Activated naive CD8-positive, alpha-beta T cell treated with anti-CD3 and anti-CD28 coated beads, Interleukin-2, amount 50 U/mL, for 16 hours (primary cell): ENCODE measurements around the gene FAM161A.

Experiments
- DNase-seq: peaks from one replicate; pipeline ENCODE4 v3.0.0-alpha.2; 2020; ENCODE audit warnings: low read depth, low spot score

FAM161A gene

DNA sequence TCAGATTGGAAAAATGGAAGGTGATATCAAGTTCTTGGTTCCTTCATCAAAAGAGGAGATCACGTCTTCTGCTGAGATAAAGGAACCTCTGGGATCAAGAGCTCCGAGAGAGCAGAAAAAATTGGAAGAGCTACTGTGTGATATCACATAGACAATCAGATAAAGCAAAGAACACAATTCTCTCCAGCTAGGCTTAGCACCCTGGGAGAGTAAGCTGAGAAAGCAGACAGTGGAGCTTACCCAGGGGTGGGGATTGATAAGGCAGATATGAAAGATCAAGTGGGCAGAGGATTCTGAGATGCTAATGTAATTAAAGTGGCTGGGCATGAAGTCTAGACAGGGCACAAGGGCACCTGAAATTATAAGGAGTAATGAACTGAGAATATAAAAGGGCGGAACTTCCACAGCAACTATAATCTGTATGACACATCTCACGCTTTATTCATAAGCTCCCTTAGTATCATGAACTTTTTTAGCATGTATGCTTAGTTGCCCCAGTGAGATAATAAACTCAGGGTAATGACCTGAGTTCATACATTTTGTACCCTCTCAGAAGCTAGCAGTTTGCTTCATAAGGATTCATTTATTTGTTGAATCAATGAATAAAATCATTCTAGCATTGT lies 65.8 kb downstream of the FAM161A start:
- DNase-seq = no peak

DNA sequence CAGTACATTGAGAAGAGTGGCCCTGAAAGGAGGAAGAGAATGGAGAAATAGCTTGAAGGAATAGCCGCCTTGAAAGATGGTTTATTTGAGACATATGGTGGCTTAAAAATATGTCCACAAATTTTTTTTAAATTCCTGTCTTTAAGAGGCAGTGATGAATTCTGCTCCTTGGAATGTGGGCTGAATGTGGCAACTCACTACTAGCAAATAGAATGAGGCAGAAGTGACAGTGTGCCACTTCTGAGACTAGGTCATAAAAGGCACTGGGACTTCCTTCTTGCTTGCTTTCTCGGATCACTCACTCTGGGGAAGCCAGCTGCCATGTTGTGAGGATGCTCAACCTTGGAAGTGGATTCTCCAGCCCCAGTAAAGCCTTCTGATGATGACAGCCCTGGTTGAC lies 67.0 kb downstream of the FAM161A start:
- DNase-seq = no peak

DNA sequence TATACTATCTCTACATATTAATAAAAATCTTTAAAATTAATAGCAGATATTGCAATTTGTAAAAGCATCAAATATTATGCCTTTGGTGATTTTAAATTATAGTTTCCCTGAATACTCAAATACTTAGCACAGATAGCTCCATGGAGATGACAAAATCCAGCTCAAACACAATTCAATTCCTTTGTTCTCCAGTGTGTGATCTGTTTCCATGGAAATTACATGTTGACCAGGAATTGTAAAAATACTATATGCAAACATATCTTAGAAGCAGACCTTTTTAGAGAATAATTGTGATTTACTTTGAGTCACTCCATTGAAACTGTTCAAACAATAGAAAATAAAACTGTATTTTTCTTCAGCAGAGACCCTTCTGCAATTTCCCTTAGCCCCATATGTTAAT lies 68.3 kb downstream of the FAM161A start:
- no peak for DNase-seq

DNA sequence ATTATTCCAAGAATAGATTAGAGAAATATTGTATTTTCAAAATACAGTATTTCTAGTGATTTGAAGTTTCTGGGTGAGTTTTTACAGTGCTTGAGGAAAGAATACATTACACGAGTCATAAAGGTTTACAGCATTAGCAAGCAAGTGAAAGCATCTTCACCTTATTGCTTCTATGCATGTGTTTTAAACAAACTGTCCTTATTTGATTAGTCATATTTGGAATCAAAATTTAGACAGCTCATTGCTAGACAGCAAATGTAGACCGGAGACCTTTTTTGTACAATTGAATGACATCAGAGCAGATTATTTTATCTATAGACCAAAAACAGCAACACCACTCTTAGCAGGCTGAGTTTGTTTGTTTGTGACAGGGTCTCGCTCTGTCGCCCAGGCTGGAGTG lies 69.2 kb downstream of the FAM161A start:
- no peak for DNase-seq

DNA sequence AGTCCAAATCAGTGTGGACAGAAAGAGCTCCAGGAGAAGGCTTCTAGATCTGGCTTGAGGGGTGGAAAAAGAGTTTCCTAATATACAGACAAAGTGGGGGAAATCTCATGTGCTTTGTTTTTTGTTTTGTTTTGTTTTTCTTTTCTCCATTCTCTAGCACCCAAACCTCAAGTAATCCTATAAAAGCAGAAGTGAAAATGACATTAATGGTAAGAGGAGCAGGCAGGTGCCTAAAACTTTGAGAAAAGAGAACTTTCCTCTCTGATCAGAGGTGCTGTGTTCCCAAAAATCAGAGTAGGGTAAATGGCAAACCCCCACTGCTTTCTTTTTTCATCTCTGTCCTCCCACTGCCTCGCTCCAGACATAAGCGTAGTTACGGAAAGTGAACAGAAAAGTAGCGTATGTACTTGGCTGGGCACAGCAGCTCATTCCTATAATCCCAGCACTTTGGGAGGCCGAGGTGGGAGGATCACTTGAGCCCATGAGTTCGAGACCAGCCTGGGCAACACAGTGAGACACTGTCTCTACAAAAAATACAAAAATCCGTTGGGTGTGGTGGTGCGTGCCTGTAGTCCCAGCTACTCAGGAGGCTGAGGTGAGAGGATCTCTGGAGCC lies 77.8 kb downstream of the FAM161A start:
- DNase-seq = no peak
